ENCODE results near the gene SEZ6L2. TPM values are rescaled to one million over a fixed set of nuclear protein-coding genes. Genes with fewer than 3 reads are reported as not detected.
"Not testable (repeated sequence)": the region's sequence is repeated elsewhere in the genome, so short reads cannot be mapped to it uniquely, and the experiment has no call there.

Gene SEZ6L2
- total RNA-seq, 2 experiments from 2014 or later = not detected

DNA sequence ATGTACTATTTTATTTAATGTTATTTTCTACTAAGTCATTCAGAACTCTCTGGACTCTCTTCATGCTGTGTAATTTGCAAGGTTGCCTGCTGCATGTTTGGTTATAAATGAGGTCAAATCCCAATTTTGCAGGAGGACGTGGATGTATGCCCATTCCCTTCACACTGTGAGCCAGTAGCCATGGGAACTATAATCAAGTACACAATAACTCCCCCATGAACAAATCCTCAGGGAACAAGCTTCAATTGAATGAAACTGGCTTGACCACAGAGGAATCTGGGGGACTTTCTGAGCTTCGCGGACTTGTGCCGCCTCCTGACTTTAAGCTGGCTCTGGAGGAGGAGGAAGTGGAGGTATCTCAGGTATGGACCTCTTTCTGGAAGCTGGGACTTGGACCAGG, 41.3 kb upstream of the SEZ6L2 start:
- H3K4me3 ChIP-seq (ENCODE audit: low read length) = no peak overlapping the region
- ChIA-PET POLR2A (no interaction called here), CTCF (no interaction called here)
- TF ChIP-seq, protein P1, sequence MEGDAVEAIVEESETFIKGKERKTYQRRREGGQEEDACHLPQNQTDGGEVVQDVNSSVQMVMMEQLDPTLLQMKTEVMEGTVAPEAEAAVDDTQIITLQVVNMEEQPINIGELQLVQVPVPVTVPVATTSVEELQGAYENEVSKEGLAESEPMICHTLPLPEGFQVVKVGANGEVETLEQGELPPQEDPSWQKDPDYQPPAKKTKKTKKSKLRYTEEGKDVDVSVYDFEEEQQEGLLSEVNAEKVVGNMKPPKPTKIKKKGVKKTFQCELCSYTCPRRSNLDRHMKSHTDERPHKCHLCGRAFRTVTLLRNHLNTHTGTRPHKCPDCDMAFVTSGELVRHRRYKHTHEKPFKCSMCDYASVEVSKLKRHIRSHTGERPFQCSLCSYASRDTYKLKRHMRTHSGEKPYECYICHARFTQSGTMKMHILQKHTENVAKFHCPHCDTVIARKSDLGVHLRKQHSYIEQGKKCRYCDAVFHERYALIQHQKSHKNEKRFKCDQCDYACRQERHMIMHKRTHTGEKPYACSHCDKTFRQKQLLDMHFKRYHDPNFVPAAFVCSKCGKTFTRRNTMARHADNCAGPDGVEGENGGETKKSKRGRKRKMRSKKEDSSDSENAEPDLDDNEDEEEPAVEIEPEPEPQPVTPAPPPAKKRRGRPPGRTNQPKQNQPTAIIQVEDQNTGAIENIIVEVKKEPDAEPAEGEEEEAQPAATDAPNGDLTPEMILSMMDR (IDR thresholded peaks at IDR 0.05) = no peak
- H3K4me1 Mint-ChIP-seq (ENCODE audit: low read depth) = peaks cover 4% of the 10 kb centered on the region
- DNase-seq = no peak
- H3K9me3 Mint-ChIP-seq = no peaks in the 10 kb centered on the region
- H3K27ac ChIP-seq (ENCODE audit: low read depth in 1 of 2, low read length in 2 of 2) = no peak overlapping the region
- no peak overlapping the region for H3K4me3 Mint-ChIP-seq
- H3K4me1 ChIP-seq (ENCODE audit: insufficient read depth, low read length) = no peaks in the 10 kb centered on the region
- no peak overlapping the region for H3K27ac Mint-ChIP-seq
- peaks cover 4% of the 10 kb centered on the region for H3K27me3 Mint-ChIP-seq
- peaks cover 0 to 3% of the 10 kb centered on the region in 2 experiments for H3K27me3 ChIP-seq (ENCODE audit: control insufficient read depth in 1 of 2, insufficient read depth in 2 of 2, low read length in 2 of 2)
- no peaks in the 10 kb centered on the region for H3K36me3 Mint-ChIP-seq (ENCODE audit: low read depth)
- H3K9me3 ChIP-seq (ENCODE audit: control insufficient read depth in 1 of 2, insufficient read depth in 1 of 2, low read length in 2 of 2) = peaks cover 0 to 4% of the 10 kb centered on the region in 2 experiments
- intact Hi-C loops (cut with DNase I, micrococcal nuclease) = no loop called here
- no peak for ATAC-seq (ENCODE audit: poor library complexity)
- H3K36me3 ChIP-seq (ENCODE audit: insufficient read depth, low read length) = no peaks in the 10 kb centered on the region

DNA sequence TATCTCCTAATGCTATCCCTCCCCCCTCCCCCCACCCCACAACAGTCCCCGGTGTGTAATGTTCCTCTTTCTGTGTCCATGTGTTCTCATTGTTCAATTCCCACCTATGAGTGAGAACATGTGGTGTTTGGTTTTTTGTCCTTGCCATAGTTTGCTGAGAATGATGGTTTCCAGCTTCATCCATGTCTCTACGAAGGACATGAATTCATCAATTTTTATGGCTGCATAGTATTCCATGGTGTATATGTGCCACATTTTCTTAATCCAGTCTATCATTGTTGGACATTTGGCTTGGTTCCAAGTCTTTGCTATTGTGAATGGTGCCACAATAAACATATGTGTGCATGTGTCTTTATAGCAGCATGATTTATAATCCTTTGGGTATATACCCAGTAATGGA, 32.4 kb upstream of the SEZ6L2 start:
- H3K9me3 Mint-ChIP-seq; H3K27ac ChIP-seq (ENCODE audit: low read depth in 1 of 2, low read length in 2 of 2); H3K9me3 ChIP-seq (ENCODE audit: control insufficient read depth in 1 of 2, insufficient read depth in 1 of 2, low read length in 2 of 2); H3K4me3 ChIP-seq (ENCODE audit: low read length); POLR2A ChIA-PET; intact Hi-C loops (cut with DNase I, micrococcal nuclease); H3K4me1 ChIP-seq (ENCODE audit: insufficient read depth, low read length); H3K27me3 ChIP-seq (ENCODE audit: control insufficient read depth in 1 of 2, insufficient read depth in 2 of 2, low read length in 2 of 2); H3K27ac Mint-ChIP-seq; H3K27me3 Mint-ChIP-seq; ATAC-seq (ENCODE audit: poor library complexity); H3K36me3 Mint-ChIP-seq (ENCODE audit: low read depth); DNase-seq; H3K36me3 ChIP-seq (ENCODE audit: insufficient read depth, low read length); H3K4me3 Mint-ChIP-seq: not testable (repeated sequence)
- CTCF ChIA-PET = interaction anchor here (0.6 kb wide), 1 partner anchor 101 kb away, joined by 3 read pairs; no protein-coding TSS in a partner anchor
- peaks cover 10% of the 10 kb centered on the region for H3K4me1 Mint-ChIP-seq (ENCODE audit: low read depth)

DNA sequence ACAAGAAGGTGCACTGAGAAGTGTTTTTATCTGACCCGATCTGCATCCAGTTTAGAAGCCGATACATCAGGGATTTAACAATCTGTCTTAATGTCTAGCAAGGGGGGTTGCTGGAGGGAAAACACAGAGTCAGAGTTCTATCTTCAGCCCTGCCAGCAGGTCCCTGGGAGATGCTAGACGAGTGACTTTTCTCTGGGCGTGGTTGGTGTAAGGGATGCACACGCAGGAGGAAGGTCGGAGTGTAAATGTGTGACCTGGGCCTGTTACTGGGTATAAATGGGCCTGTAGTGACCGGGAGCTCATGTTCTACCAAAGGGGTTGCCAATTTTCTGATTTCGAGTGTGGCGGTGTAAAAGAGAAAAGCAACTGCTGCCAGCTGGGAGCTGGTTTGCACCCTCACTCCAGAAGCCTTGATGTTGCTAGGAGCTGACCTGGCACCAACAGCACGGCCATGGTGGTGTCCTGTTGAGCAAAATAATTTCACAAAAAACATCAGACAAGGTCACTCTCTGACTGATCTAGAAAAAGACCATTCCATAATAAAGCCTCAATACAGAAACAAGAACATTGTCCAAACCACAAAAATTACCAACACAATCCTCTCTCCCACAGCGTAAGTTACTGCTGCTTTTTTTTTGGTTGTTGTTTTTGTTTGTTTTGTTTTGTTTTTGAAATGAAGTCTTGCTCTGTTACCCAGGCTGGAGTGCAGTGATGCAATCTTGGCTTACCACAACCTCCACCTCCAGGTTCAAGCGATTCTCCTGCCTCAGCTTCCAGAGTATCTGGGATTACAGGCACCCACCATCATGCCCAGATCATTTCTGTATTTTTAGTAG, 27.9 kb upstream of the SEZ6L2 start:
- intact Hi-C loops (cut with DNase I, micrococcal nuclease) = loop anchor here in 1 of 2 experiments (2.0 kb wide), 1 partner anchor 68 kb away; the partner anchor contains the start of gene HIRIP3
- CTCF ChIA-PET = interaction anchor here (1.2 to 1.8 kb wide), 3 partner anchors 32 to 120 kb away, joined by 3 to 10 read pairs (median 7); partner anchors contain the start of gene TMEM219

More for the DNA sequence above, 27.9 kb upstream of the SEZ6L2 start:
- Mint-ChIP-seq H3K4me1 (ENCODE audit: low read depth) (peaks cover 37% of the 10 kb centered on the region), H3K36me3 (ENCODE audit: low read depth) (peaks cover 25% of the 10 kb centered on the region), H3K4me3 (peak overlapping the region; percentile 95), H3K27ac (peak overlapping the region; percentile 93), H3K27me3 (no peaks in the 10 kb centered on the region), H3K9me3 (no peaks in the 10 kb centered on the region)
- no peak overlapping the region for H3K27ac ChIP-seq (ENCODE audit: low read depth in 1 of 2, low read length in 2 of 2)
- no peaks in the 10 kb centered on the region for H3K9me3 ChIP-seq (ENCODE audit: control insufficient read depth in 1 of 2, insufficient read depth in 1 of 2, low read length in 2 of 2)
- H3K36me3 ChIP-seq (ENCODE audit: insufficient read depth, low read length) = peaks cover 9% of the 10 kb centered on the region
- DNase-seq (no peak), ATAC-seq (ENCODE audit: poor library complexity) (no peak)
- no peak overlapping the region for H3K4me3 ChIP-seq (ENCODE audit: low read length)
- H3K27me3 ChIP-seq (ENCODE audit: control insufficient read depth in 1 of 2, insufficient read depth in 2 of 2, low read length in 2 of 2) = no peaks in the 10 kb centered on the region
- H3K4me1 ChIP-seq (ENCODE audit: insufficient read depth, low read length) = peaks cover 30% of the 10 kb centered on the region
- POLR2A ChIA-PET = interaction anchor here (0.7 to 3.0 kb wide), 14 partner anchors 7 to 227 kb away, joined by 3 to 40 read pairs (median 6); partner anchors contain the start of genes ASPHD1, HIRIP3, INO80E and KIF22
- TF ChIP-seq, protein P1 (IDR thresholded peaks at IDR 0.05) = no peak
